ENCODE results near the gene ZNF445.
"Not testable (repeated sequence)": the region's sequence is repeated elsewhere in the genome, so short reads cannot be mapped to it uniquely, and the experiment has no call there.

- TF ChIP-seq, protein P1, sequence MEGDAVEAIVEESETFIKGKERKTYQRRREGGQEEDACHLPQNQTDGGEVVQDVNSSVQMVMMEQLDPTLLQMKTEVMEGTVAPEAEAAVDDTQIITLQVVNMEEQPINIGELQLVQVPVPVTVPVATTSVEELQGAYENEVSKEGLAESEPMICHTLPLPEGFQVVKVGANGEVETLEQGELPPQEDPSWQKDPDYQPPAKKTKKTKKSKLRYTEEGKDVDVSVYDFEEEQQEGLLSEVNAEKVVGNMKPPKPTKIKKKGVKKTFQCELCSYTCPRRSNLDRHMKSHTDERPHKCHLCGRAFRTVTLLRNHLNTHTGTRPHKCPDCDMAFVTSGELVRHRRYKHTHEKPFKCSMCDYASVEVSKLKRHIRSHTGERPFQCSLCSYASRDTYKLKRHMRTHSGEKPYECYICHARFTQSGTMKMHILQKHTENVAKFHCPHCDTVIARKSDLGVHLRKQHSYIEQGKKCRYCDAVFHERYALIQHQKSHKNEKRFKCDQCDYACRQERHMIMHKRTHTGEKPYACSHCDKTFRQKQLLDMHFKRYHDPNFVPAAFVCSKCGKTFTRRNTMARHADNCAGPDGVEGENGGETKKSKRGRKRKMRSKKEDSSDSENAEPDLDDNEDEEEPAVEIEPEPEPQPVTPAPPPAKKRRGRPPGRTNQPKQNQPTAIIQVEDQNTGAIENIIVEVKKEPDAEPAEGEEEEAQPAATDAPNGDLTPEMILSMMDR (IDR thresholded peaks at IDR 0.05; ENCODE audit: insufficient read depth, low read length) = not testable (repeated sequence)
- TF ChIP-seq REST (IDR thresholded peaks at IDR 0.05; ENCODE audit: insufficient replicate concordance, low read depth); POLR2AphosphoS5 (IDR thresholded peaks at IDR 0.05; ENCODE audit: low read depth); GABPA (IDR thresholded peaks at IDR 0.05; ENCODE audit: low read depth); SPI1 (IDR thresholded peaks at IDR 0.05; ENCODE audit: borderline replicate concordance, low read depth): not testable (repeated sequence)
These were observed 59.4 kb downstream of the ZNF445 start for GRCh38 chr3:44418118-44418517.
